HG03280 (cell line): Measurements from ENCODE around the gene ITFG2.
"Not testable (repeated sequence)": the region's sequence is repeated elsewhere in the genome, so short reads cannot be mapped to it uniquely, and the experiment has no call there.

ENCODE experiments used
- ATAC-seq: cut with Tn5 transposase; IDR thresholded peaks from one replicate; pipeline ENCODE4 v1.9.1; 2021; ENCODE audit warnings: mild to moderate bottlenecking, moderate library complexity; ENCODE audit not compliant: unreplicated experiment

ITFG2 gene

DNA sequence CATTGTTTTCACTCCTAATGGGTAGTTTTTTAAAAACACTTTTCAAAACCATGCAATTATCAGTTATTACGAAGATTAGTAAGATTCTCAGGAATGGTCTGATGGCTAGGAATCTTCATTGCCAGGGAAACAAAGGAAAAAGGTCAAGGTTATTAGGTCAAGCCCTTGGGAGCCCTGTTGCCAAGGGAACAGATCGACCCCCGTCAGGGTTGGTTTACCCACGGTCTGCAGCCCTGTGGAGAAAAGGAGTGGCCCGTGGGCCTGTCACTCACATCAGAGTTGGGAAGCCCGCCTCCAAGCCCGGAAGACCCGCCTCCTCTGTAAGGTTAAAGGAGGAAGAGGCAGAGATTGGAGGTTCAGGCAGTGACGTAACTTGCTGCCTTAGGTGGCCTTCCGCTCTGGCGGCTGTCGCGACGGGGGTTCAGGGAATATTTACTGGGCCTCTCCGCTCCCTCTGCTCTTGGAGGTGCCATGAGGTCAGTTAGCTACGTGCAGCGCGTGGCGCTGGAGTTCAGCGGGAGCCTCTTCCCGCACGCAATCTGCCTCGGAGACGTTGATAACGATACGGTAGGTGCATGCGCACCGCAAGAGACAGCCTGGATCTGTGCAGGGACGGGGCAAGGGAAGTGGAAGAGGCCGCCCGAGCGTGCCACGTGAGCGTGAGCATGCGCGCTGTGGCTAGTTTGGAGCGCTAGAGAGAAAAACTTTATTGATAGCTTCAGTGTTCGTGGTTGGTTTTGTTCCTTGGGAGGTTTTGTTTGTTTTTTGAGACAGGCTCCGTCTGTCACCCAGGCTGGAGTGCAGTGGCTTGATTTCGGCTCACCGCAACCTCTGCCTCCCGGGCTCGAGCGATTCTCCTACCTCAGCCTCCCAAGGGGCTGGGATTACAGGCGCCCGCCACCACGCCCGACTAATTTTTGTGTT, at the start of gene ITFG2:
TSS of gene ITFG2 (plus strand) at position 379 of the 924 bp plus-strand sequence. CDS start at position 472, 93 bp downstream.
- ATAC-seq: peak; percentile 95

DNA sequence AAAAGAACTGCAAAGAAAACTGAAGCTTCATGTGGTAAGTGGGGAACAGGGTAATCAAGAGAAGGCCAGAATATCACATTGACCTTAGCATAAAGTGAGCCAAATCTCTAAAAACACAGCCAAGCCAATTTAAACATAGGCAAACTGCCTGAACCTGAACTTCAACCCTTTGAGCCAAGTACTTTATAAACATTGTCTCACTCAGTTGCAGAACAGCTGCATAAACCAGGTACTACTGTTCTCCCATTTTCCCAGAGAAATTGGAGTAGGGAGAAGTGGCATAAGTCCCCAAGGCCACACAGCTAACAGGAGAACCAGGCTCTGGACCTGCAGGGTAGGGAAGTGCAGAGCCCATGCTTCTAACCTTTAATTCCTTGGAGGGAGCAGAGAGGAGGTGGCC, 48.1 kb upstream of the ITFG2 start:
- ATAC-seq: no peak

DNA sequence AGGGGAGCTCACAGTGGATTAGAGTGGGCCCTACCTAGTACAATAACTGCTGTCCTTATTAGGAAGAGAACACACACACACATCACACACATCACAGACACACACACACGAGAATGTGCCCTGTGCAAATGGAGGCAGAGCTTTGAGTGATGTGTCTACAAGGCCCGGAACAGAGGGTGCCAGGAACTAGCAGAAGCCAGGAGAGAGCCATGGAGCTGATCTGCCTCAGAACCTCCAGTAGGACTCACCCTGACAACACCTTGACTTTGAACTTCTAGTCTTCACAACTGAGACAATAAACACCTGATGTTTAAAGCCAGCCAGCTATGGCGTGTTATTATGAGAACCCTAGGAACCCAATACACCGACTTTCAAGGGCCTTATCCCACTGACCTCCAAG, 47.4 kb upstream of the ITFG2 start:
- no peak for ATAC-seq

DNA sequence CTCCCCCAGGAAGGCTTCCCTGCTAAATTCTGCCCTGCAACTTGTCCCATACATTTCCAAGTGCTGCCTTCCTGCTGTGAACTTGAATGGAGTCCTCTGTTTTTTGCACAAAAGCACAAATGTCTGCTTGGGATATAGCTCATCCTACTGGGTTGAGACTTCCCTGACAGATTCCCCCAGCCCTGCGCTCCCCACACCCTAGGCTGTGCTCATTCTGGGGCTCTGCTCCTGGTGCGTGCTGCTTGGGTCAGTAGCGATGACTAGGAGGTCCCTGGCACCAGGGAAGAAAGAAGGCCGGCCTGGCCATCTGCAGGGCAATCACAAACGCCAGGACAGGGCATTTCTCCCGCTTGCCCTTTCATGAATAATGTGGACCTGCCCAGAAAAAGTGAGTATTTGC, 46.9 kb upstream of the ITFG2 start:
- no peak for ATAC-seq

DNA sequence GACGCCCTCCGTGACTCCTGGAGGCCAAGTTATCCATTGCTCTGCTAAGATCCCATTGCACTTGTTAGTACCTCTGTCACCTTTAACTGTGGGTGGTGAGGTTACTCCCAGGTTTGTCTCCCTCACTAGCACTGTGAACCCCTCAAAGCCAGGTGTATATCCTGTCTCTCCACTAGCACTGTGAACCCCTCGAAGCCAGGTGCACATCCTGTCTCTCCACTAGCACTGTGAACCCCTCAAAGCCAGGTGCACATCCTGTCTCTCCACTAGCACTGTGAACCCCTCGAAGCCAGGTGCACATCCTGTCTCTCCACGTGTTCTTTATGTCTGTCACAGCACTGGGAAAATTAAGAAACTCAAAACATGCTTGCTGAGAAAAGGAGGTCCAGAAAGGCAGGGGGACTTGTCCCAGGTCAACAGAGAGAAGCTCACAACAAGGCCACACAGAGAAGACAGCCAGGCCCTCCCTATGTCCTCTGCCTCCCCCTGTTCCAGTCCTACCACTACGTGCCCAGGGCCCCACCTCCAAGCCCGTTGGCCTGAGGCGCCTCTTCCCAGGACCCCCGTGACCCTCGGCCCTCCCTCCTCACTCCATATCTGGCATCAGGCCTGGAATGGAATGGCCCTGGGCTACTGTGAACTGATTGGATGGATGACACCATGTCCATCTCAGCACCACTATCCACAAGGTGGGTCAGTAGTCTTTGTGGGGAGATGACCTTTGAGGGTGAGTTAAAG, 44.1 kb upstream of the ITFG2 start:
- no peak for ATAC-seq

DNA sequence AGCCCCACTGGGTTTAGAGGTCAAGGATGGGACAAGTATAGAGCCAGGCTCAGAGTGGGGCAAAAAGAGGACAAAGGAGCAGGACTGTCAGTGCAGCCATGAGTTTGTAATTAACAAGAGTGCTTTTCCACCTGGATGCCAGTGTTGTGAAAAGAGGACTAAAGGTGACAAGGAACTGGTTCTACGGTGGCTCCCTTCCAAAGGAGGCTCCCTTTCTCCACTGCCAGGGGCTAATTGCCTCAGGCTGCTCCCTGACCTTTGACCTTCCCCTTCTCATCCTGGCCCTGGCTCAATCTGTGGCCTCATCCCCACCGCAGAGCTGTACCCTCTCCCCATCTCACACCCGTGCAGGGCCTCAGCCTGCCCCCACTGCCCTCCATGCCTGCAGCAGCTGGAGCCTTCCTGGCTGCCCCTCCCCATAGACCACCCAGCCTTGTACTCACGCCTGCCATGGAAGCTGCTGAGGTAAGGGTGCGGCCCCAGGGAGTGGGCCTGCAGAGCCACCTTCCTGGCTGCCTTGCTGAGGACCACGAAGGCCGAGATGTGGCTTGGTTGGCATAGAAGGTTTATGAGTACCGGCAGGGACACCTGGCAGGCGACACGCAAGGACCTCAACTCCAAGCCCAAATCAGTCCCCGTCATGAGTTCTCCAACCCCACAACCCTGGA, 42.5 kb upstream of the ITFG2 start:
- ATAC-seq: no peak

DNA sequence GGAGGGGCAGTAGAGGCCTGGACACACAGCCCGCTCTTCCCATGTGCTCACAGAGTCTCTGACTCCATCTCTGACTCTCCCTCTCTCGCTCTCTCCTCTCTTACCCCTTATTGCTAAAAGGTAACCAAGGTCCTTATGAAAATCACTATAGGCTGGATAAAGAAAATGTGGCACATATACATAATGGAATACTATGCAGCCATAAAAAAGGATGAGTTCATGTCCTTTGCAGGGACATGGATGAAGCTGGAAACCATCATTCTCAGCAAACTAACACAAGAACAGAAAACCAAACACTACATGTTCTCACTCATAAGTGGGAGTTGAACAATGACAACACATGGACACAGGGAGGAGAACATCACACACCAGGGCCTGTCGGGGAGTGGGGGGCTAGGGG, 41.9 kb upstream of the ITFG2 start:
- ATAC-seq: not testable (repeated sequence)

DNA sequence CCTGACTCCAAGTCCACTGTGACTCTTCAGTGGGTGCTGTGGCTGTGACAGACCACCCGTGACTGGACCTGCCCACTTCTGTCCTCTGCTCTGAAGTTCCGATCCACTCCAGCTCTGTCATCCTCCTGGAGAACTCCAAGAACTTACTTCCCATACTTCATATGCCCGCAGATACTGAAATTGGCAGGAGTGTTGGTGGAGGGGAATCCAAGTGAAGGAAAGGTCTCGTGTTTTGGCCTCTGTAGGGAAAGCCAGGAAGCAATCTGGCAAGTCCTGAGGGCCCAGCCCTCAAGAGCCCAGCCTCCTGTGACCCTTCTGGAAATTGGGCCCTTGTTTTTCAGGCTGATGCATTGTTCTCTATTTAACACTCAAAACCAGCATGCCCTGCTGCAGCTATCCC, 40.1 kb upstream of the ITFG2 start:
- no peak for ATAC-seq

DNA sequence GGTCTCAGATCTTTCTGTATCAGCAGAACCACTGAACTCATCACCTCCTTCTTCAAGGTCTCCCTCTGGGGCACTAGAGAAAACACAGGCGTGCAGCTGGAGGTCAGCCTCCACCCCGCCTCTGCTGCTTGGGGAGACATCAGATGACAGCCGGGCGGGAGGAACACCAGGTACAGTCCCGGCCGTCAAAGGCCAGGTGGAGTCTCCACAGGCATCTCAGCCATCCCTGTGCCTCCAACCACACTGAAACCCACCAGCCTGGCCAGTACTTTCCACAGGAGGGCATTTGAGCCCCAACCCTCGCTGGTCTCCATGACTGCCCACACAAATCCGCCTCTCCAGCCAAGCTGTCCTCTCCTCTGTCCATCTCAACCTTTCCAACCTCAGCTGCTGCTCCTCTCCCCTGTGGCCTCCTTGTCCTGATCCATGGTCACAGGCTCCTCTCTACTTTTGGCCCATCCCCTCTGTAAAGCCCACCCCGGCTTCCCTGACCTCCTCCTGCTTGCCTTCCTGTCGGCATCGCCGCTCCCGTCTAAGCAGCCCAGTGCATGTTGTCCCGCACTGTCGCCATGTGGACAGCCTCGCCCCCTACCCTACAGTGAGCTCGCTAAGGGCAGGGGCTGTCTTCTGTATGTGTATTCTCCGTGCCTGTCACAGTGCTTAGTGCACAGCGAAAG, 39.1 kb upstream of the ITFG2 start:
- ATAC-seq: no peak

DNA sequence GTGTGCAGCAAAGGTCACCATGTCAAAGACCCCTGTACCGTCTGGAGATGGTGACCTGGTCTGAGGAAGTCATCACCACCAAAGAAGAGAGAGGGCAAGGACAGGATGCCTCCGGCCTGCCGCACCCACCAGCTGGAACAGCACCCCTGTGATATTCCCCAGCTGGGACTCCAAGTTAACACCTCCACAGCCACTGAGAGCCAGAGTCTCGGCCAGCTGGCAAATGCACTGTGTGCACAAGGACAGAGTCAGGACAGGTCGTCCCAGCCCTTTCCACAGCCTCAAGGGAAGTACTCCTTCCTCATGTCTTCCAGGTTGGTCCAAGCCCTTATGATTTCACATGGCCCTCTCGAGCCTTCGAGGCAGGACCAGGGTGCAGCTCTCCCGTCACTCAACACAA, 37.0 kb upstream of the ITFG2 start:
- no peak for ATAC-seq

DNA sequence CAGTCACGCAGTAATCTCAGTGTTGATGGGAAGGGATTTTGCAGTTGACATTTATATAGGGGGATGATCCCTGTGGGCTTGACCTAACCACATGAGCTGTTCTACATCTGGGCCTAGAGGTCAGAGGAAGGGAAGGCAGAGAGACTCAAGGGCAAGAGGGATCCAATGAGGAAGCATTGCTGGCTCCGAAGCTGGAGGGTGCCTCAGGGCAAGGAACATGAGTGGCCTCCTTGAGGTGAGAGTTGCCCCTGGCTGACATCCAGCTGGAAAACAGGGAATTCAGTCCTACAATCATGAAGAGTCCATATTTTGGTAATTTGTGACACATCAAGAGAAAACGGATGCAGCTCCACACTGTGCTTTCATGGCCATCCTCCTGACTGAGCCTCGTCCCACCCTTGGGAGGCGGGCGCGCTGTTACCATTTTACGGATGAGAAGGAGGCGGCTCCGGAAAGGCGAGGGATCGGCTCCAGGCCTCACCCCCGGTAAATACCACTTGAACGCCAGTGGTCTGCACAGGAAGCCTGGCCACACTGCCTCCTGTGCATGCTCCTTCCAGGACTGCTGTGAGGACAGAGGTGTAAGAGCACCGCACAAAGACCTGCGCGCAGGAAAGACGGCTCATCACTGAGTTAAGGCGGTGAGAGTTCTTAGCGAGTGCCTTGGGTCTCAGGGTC, 36.2 kb upstream of the ITFG2 start:
- ATAC-seq: no peak

DNA sequence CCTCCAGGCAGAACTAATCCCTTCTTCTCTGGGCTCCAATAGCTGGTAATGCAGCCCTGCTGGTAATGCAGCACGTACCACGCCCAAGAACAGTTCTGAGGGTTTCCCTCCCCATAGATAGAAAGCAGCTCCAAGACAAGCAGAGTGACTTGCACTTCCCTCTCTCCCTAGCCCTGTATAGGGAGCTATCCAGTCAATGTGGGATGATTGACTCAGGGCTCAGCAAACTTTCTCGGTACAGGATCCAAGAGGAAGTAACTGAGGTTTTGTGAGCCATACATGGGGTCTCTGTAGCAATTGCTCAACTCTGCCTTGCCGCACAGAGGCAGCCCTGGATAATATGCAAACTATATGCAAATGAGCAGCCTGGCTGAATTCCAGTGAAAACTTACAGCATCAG, 33.2 kb upstream of the ITFG2 start:
- ATAC-seq: no peak

DNA sequence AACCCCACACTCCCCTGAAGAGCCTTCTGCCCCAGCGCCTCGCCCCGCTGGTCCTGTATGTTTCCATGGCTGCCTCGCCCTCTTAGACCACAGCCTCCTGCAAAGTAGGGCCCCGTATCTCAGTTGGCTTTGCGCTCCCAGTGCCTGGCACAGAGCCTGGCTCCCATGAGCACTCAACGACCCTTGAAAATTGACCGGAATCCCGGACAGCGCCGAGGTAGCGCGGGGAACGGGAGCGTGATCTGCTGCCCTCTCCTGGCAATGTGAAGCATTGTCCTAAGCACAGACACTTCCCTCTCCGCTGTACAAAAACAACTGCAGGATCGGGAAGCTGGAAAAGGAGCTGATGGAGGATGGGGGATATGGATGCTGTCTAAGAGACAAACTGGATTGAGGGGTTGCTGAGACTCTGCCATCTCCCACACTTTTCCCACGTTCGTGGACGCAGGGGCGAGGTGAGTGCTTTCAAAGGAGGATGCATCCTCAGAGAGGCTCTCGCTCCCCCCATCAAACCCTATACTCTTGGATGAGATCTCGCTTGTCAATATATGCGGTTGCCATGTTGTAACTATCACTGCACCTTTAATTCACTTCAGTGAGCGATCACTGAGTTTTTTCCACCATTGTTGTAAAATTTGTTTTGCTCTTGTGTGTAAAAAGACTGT, 28.4 kb upstream of the ITFG2 start:
- ATAC-seq: no peak

DNA sequence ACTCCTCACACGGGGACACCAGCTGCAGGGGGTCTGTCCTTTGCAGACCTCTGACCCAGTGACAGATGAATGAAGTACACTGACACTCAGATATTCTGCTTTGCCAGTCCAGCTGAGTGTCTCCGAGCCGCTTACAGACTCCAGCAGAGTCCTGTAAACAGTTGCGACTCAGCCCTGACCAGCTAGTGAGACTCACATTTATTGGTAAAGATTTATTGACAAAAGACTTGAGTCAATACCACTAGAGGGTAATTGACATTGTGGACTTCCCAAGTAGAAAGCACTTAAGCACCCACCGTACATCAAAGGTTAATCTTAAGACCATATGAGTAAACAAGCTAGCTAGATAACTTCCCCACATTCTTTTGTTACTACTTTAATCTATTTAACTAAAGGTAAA, 27.5 kb upstream of the ITFG2 start:
- no peak for ATAC-seq

DNA sequence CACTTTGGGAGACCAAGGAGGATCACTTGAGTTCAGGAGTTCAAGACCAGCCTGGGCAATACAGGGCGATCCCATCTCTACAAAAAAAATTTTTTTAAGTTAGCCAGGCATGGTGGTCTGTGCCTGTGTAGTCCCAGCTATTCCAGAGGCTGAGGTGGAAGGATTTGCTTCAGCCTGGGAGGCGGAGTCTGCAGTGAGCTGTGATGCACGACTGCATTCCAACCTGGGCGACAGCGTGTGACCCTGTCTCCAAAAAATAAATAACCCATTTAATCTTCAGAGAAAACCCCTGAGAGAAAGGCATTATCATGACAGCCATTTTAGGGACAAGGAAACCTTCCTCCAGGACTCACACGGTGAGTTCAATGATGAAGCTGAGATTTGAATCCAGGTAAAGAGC, 21.4 kb upstream of the ITFG2 start:
- no peak for ATAC-seq

DNA sequence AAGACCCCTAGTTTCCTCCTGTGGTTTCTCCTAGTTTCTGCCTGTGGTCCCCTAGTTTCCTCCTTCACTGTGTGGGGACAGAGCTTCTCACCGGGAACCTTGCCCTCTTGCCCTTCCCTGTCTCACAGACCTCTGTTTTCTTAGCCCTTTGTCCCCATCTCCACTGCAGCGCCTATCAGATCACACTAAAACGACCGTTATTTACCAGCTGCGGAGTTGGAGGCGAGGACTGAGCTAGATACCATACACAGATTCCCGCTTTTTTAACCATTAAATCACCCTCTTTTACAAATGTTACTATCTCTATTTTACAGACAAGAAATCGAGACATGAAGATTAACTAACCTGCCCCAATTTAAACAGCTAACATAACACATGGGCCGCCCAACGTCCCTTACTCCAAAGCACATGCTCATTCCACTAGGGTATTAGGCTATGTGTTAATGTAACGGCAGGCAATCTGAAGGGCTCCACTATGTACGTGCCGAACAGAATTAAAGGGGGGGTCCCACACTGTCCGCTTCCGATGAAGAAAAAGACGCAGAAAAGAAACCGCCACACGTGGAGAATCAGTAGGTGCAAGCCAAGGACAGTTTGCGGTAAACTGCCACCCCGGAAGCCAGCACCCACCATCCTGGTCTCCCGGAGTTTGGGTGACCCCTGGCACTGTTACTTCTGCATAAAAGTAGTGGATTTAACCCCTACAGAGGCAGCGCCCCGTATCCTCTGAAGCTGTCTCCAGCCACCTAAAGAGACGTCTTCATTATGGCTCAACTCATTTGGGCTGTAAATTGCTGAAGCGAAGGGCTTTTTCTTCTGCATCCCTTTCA, 19.6 kb upstream of the ITFG2 start:
- no peak for ATAC-seq

DNA sequence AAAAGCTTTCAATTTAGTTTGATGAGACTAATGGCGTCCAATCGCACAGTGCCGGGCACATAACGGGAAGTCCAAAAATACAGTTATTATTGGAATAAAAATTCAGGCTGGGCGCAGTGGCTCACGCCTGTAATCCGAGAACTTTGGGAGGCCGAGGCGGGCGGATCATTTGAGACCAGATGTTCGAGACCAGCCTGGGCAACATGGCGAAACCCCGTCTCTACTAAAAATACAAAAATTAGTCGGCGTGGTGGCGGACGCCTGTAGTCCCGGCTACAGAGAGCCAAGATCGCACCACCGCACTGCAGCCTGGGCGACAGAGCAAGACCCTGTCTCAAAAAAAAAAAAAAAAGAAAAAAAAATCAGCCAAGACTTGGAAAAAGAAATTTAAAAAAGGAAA, 18.9 kb upstream of the ITFG2 start:
- ATAC-seq: no peak

DNA sequence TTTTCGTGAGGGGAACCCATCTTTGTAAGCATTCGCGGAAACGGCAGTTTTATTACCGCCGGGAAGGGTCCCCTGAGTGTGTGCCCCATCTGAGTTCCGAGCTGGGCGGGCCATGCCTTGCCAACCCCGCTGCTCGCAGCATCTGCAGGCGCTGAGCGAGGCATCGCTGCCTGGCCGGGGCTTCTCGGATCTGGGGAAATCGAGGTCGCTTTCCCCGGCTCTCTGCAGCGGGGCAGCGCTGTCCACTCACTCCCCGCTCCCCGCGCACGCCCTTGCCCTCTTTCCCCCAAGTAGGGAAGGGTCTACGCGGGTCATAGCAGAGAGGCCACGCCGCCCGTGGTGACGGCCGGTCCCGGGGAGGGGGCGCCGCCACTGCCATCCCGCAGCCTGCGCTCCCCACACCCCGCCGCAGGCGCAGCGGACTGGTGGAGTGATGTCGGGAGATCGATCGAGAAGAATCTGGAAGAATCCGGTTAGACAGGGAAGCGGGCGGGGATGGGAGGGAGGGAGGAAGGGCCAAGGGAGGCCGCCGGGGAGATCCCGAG, 18.2 kb upstream of the ITFG2 start:
- ATAC-seq: no peak
